SK-N-SH (cell line): ENCODE measurements around the gene TWSG1. TPM values are rescaled to one million over a fixed set of nuclear protein-coding genes. Genes with fewer than 3 reads are reported as not detected.
A peak's percentile ranks its signal among the peaks of the same experiment; 100 is the strongest.
"Not testable (repeated sequence)": the region's sequence is repeated elsewhere in the genome, so short reads cannot be mapped to it uniquely, and the experiment has no call there.

Experiments
- CTCF ChIA-PET: fragments of 300-600, 350-600 bp; formaldehyde crosslinking; extraction: SDS; loops from one replicate; lab custom pipeline; 2021; lab: Yijun Ruan, JAX
- POLR2A ChIA-PET: fragments of 350-600 bp; sonication (Branson Sonifier 250); formaldehyde crosslinking; extraction: SDS; loops from one replicate; lab custom pipeline; 2020; ENCODE audit warnings: antibody characterized with exemption, inconsistent platforms; lab: Yijun Ruan, JAX
- DNase-seq: peaks from one replicate; pipeline ENCODE4 v3.0.0; 2012
- H2AFZ ChIP-seq: fragments of 200-600 bp; sonication (generic); 2 replicates; pipeline ENCODE4 v1.8.1; 2016; ENCODE audit warnings: antibody characterized with exemption, mild to moderate bottlenecking, low read depth
- H3F3A ChIP-seq: fragments of 200-600 bp; sonication (generic); replicated peaks from 2 replicates; pipeline ENCODE3; 2016; ENCODE audit warnings: antibody characterized with exemption, mild to moderate bottlenecking; ENCODE audit not compliant: insufficient read depth
- H3K27ac ChIP-seq, 2 experiments: fragments of 200-500 bp in 1 of 2; fragments of 200-600 bp in 1 of 2; sonication (Bioruptor generic) in 1 of 2; sonication (generic), shearing (Covaris generic) in 1 of 2; 2 replicates each; pipeline versions ENCODE4 v1.5.1 to v1.6.1; 2014 to 2016; ENCODE audit warnings: low read depth in 2 of 2, inconsistent platforms in 1 of 2, low read length in 1 of 2, mild to moderate bottlenecking in 1 of 2, mixed read lengths in 1 of 2
- H3K27me3 ChIP-seq: fragments of 200-600 bp; sonication (generic), shearing (Covaris generic); 2 replicates; pipeline ENCODE4 v1.6.1; 2016; ENCODE audit warnings: mixed run types; ENCODE audit not compliant: insufficient read depth
- H3K36me3 ChIP-seq, 2 experiments: fragments of 200-500 bp in 1 of 2; fragments of 200-600 bp in 1 of 2; sonication (Bioruptor generic) in 1 of 2; sonication (generic) in 1 of 2; replicated peaks in 1 of 2; 2 replicates each; pipeline versions ENCODE3 to v1.5.1; 2014 to 2016; ENCODE audit warnings: low read length in 1 of 2, mild to moderate bottlenecking in 1 of 2; ENCODE audit not compliant: insufficient read depth in 2 of 2, control insufficient read depth in 1 of 2
- H3K4me1 ChIP-seq, 2 experiments: fragments of 200-500 bp in 1 of 2; fragments of 200-600 bp in 1 of 2; sonication (Bioruptor generic) in 1 of 2; sonication (generic), shearing (Covaris generic) in 1 of 2; 2 replicates each; pipeline versions ENCODE4 v1.5.1 to v1.6.1; 2014 to 2016; ENCODE audit warnings: low read depth in 1 of 2, low read length in 1 of 2, mixed run types in 1 of 2; ENCODE audit not compliant: insufficient read depth in 2 of 2, control insufficient read depth in 1 of 2
- H3K4me2 ChIP-seq: fragments of 200-600 bp; sonication (generic), shearing (Covaris generic); 2 replicates; pipeline ENCODE4 v1.6.1; 2017; ENCODE audit warnings: mixed run types
- H3K4me3 ChIP-seq, 2 experiments: fragments of 200-500 bp in 1 of 2; fragments of 200-600 bp in 1 of 2; sonication (Bioruptor generic) in 1 of 2; sonication (generic), shearing (Covaris generic) in 1 of 2; 2 replicates each; pipeline versions ENCODE4 v1.5.1 to v1.8.1; 2014 to 2016; ENCODE audit warnings: low read depth in 2 of 2, inconsistent platforms in 1 of 2, low read length in 1 of 2, mild to moderate bottlenecking in 1 of 2, mixed read lengths in 1 of 2, moderate library complexity in 1 of 2
- H3K79me2 ChIP-seq: fragments of 200-600 bp; sonication (generic); 2 replicates; pipeline ENCODE4 v1.8.1; 2017; ENCODE audit warnings: mild to moderate bottlenecking; ENCODE audit not compliant: insufficient read depth
- H3K9ac ChIP-seq: fragments of 200-600 bp; sonication (generic); 2 replicates; pipeline ENCODE4 v1.6.1; 2017; ENCODE audit warnings: mixed run types
- H3K9me2 ChIP-seq: fragments of 200-600 bp; sonication (generic); 2 replicates; pipeline ENCODE4 v1.6.1; 2017; ENCODE audit warnings: mixed run types
- H3K9me3 ChIP-seq: fragments of 200-600 bp; sonication (generic); 2 replicates; pipeline ENCODE4 v1.6.1; 2017; ENCODE audit warnings: mixed run types, mild to moderate bottlenecking, moderate library complexity
- H4K20me1 ChIP-seq: fragments of 200-600 bp; sonication (generic); 2 replicates; pipeline ENCODE4 v1.6.1; 2017; ENCODE audit warnings: mild to moderate bottlenecking, mixed run types; ENCODE audit not compliant: insufficient read depth
- MAX ChIP-seq: IDR thresholded peaks from 2 replicates; pipeline ENCODE4 v1.4.0; 2012; ENCODE audit warnings: low read depth
- RAD21 ChIP-seq: IDR thresholded peaks from 2 replicates; pipeline ENCODE4 v1.6.1; 2012; ENCODE audit warnings: mild to moderate bottlenecking, low read length
- RCOR1 ChIP-seq: fragments of 150-350 bp; IDR thresholded peaks from 2 replicates; pipeline ENCODE4 v1.6.1; 2017; ENCODE audit warnings: antibody characterized with exemption, low read length
- WGBS: methylation state at CpG from one replicate; pipeline ENCODE4 v1.1.6; 2017; ENCODE audit warnings: low lambda C conversion rate; 5-methylcytosine and 5-hydroxymethylcytosine counted together
- polyA plus RNA-seq, 3 experiments: library from polyadenylated mRNA; depleted of rRNA; stranded (reverse); fragments of >200 nt; gene quantifications; 2 replicates each; pipeline ENCODE4 v1.2.3, GENCODE V29; 2012

Gene TWSG1
- polyA plus RNA-seq, 1 of the 3 experiments (the other 2 are of a cell fraction), result 44.0 TPM

GRCh38 chr18:9402358-9403007 lies 67.9 kb downstream of the TWSG1 start:
- H3F3A ChIP-seq, H3K4me2 ChIP-seq, H3K27ac ChIP-seq, H3K79me2 ChIP-seq, H3K4me1 ChIP-seq, H3K9me3 ChIP-seq, H2AFZ ChIP-seq, H3K9ac ChIP-seq, POLR2A ChIA-PET, H3K4me3 ChIP-seq, DNase-seq, H4K20me1 ChIP-seq, H3K27me3 ChIP-seq, H3K9me2 ChIP-seq, CTCF ChIA-PET: not testable (repeated sequence)
- 94% methylated on average over 10 of the region's 10 CpGs for WGBS
- peaks cover 3 to 12% of the 10 kb centered on the region in 2 experiments for H3K36me3 ChIP-seq

- ChIA-PET CTCF (interaction anchor here (0.6 kb wide), 1 partner anchor 603 kb away, joined by 3 read pairs; no protein-coding TSS in a partner anchor), POLR2A (no interaction called here)
- WGBS, result 94% methylated on average over 22 of the region's 24 CpGs
- H4K20me1 ChIP-seq, result no peaks in the 10 kb centered on the region
- H3K4me3 ChIP-seq, result no peak overlapping the region
- no peaks in the 10 kb centered on the region for H3K9me2 ChIP-seq
- no peak overlapping the region for H3K27ac ChIP-seq
- no peaks in the 10 kb centered on the region for H3K27me3 ChIP-seq
- no peaks in the 10 kb centered on the region for H3K79me2 ChIP-seq
- H3F3A ChIP-seq, result peaks cover 4% of the 10 kb centered on the region
- H3K4me1 ChIP-seq, result no peaks in the 10 kb centered on the region; a peak in 1 of 4 replicates
- peaks cover 3 to 12% of the 10 kb centered on the region in 2 experiments for H3K36me3 ChIP-seq
- TF ChIP-seq MAX, result no peak
- TF ChIP-seq RAD21, result peak; percentile 23; the same call in 1 of the 2 replicates
- H2AFZ ChIP-seq, result no peak overlapping the region
- H3K9me3 ChIP-seq, result no peaks in the 10 kb centered on the region
- H3K4me2 ChIP-seq, result no peak overlapping the region
- no peak for DNase-seq
- no peak overlapping the region for H3K9ac ChIP-seq
Measured at GRCh38 chr18:9403795-9404564, 69.4 kb downstream of the TWSG1 start.

GRCh38 chr18:9404565-9405060 lies 70.0 kb downstream of the TWSG1 start:
- H3K4me1 ChIP-seq, result no peaks in the 10 kb centered on the region; a peak in 1 of 4 replicates
- 89% methylated on average over 18 of the region's 19 CpGs for WGBS
- H3K4me3 ChIP-seq, result no peak overlapping the region
- H3K9me2 ChIP-seq, result no peaks in the 10 kb centered on the region
- H3K27ac ChIP-seq, result no peak overlapping the region
- no peaks in the 10 kb centered on the region for H4K20me1 ChIP-seq
- H3K79me2 ChIP-seq, result no peaks in the 10 kb centered on the region
- H2AFZ ChIP-seq, result no peak overlapping the region
- peaks cover 0 to 9% of the 10 kb centered on the region in 2 experiments for H3K36me3 ChIP-seq
- H3K9ac ChIP-seq, result no peak overlapping the region
- ChIA-PET CTCF (no interaction called here), POLR2A (no interaction called here)
- no peaks in the 10 kb centered on the region for H3K9me3 ChIP-seq
- TF ChIP-seq RCOR1, result no peak
- H3K27me3 ChIP-seq, result no peaks in the 10 kb centered on the region
- H3F3A ChIP-seq, result peaks cover 4% of the 10 kb centered on the region
- no peak overlapping the region for H3K4me2 ChIP-seq
- DNase-seq, result no peak
